ENCODE measurements around the gene POFUT1.
"Not testable (repeated sequence)": the region's sequence is repeated elsewhere in the genome, so short reads cannot be mapped to it uniquely, and the experiment has no call there.

POFUT1 gene

DNA sequence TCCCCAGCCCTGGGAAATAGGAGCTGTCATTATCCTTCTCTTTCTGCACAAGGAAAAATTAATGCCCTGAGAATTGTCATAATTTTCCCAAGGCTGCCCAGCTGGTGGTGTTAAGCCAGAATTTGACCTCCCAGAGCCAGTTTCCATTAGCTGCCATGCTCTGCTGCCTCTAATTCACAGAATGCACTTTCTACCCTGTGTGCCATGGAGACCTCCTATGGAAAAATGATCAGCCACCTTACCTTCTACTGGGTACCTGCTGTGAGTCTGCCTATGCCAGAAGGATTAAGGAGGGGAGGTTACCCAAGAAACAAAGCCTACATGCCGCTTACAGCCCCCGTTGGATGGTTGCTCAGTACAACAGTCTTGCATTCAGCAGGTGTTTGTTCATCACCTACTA is 29.1 kb downstream of the POFUT1 start:
- no peak for DNase-seq

DNA sequence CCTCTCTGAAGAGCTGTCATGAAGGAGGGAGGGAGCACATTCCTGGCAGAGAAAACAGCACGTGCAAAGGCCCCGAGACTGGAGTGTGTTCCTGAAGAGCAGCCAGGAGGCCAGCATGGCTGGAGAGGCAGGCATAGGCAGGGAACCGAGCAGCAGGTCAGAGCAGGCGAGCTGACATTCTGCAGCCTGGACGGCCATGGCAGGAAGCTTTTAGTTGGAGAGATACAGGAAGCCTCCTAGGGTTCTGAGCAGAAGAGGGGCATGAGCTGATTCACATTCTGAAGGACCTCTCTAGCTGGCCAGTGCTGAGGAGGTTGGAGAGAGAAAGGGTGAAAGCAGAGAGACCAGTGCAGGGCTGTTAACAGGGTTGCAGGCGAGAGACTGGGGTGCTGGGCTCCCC is 29.7 kb downstream of the POFUT1 start:
- no peak for DNase-seq

DNA sequence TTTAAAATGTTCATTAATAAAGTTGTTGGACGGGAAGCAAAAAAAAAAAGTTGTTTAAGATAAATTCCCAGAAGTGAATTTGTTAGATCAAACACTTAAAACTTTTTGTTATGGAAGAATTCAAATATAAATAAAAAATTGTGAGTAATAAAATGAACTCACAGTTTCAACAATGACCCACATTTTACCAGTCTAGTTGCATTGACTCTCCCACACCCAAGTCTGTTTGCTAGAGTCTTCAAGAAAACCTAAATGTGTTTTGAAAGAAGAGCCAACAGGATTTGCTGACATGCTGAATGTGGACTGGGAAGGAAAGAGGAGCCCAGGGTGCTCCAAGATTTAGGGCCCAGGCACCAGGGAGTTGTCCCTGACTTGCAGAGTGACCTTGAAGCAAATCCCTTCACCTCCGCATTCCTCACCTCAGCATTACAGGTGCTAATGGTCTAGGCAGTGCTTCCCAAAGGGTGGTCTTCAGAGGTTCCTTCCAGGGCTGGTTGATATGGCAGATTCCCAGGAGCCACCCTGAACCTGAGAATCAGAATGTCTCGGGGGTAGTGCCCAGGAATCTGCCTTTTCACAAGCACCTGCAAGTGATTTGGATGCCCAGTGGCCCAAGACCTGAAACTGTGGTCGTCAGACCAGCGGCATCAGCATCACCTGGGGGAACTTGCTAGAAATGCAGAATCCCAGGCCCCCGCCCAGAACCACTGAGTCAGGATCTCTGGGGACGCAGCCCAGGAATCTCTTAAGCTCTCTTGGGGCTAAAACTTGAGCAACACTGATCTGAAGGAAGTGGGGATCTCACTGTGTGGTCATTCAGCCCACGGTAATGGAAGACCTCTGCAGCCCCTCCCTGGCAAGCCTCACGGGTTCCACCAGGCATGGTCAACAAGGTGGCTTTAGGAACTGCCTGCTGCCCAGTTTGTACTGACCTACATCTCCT is 31.1 kb downstream of the POFUT1 start:
- DNase-seq, result no peak

DNA sequence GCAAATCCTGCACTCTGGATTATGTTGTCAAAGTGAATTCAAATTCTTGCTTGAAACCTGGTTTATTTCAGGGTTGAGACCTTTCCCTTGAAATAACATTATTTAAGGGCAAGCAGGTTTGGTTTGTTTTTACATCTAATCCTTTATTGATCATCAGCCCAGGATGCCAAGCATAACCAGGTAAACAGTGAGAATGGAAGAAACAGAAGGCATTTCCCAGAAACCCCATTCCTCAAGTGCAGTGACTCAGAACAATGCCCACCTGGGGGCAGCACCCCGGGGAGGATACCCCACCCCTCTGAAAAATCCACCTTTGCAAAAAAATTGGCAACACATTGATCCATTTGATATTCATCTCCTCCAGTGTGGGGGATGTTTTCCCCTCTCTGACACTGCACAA is 32.5 kb downstream of the POFUT1 start:
- no peak for DNase-seq

DNA sequence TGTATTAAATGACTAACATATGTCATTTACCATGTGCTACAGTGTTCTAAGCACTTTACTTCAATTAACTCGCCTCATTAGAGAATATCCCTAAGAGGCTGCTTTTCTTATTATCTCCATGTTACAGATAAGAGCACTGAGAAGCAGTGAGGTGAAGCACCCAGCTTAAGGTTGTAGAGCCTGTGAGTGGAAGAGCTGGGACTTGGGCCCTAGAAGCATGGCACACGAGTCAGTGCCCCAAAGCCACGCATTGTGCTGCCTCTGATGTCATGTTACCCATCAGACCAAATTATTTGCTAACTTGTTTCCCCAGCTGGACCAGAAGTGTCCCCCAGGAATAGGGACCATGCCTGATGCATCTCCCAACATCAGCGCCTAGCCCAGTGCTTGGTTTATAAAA is 34.1 kb downstream of the POFUT1 start:
- no peak for DNase-seq

DNA sequence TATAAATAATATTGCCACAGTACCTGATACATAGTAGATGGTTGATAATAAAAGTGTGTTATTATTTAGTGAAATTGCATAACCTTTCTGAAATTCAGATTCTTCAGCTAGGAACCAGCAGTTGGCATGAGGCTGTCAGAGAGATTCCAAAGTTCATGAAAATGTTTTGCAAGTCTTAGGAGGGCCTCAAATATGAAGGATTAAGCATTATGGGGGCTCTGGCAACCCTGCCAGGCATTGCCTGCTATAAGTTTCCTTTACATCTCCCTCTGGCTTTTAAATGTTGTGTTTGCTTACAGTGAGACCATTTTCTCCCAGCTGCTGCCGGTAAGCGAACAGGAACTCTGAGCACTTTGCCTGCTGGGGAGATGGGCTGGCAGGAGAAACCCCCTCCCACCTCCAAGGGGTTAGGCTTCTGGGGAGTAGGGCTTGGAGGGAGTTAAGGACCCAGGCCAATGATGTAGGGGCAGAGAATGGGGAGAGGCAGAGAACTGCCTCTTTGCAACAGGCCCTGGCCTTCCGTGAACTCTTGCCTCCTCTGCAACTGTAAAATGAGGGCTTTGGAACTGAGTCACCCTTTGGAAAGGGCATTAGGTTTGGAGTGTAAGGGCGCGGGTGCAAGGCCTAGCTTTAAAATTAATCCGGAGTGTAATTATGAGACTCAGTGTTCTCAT is 36.6 kb downstream of the POFUT1 start:
- DNase-seq, result no peak

DNA sequence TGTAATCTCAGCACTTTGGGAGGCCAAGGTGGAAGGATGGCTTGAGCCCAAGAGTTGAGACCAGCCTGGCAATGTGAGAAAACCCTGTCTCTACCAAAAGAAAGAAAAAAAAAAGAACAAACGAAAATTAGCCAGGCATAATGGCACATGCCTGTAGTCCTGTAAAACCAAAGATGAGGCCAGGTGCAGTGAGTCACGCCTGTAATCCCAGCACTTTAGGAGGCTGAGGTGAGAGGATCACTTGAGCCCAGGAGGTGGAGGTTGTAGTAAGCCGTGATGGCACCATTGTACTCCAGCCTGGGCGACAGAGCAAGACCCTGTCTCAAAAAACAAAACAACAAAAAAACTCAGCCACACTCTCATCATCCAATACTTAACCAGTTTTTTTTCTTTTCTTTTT is 37.3 kb downstream of the POFUT1 start:
- no peak for DNase-seq

DNA sequence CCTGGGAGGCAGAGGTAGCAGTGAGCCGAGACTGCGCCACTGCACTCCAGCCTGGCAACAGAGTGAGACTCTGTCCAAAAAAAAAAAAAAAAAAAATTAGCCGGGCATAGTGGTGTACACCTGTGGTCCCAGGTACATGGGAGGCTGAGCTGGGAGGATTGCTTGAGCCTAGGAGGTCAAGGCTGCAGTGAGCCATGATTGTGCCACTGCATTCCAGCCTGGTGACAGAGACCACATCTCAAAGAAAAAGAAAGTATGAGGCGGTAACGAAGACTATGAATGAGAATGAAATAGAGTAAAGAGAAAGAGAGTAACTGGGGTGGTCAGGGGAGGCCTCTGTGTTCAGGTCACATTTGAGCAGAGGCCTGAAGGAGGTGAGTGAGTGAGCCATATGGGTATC is 38.5 kb downstream of the POFUT1 start:
- not testable (repeated sequence) for DNase-seq

DNA sequence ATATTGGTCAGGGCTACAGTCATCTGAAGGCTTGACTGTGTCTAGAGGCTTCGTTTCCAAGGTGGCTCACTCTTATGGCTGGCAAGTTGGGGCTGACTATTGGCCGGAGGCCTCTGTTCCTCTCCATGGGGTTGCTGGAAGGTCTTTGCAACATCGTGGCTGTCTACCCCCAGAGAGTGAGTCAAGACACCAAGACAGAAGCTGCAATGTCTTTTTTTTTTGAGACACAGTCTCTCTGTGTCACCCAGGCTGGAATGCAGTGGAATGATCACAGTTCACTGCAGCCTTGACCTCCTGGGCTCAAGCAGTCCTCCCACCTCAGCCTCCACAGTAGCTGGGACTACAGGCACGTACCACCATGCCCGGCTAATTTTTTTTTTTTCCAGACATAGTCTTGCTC is 40.4 kb downstream of the POFUT1 start:
- no peak for DNase-seq

DNA sequence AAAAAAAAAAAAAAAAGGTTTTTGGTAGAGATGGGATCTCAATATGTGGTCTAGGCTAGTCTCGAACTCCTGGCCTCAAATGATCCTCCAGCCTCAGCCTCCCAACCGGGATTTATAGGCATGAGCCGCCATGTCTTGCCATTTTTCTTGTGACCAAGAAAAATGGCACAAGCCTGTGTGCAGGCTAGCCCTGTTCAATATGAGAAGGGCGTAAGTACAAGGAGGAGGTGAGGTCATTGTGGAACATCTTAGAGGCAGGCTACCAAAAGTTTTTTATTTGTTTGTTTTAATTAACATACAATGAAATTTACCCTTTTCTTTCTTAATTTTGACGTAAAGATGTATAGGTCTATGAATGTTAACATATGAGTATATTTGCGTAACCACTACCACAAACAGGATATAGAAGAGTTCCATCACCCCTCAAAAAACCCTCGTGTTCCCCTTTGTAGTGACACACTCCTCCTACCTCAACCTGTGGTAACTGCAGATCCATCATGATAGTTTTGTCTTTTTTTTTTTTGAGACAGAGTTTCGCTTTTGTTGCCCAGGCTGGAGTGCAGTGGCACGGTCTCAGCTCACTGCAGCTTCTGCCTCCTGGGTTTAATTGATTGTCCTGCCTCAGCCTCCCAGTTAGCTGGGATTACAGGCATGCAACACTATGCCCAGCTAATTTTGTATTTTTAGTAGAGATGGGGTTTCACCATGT is 41.5 kb downstream of the POFUT1 start:
- DNase-seq, result no peak

DNA sequence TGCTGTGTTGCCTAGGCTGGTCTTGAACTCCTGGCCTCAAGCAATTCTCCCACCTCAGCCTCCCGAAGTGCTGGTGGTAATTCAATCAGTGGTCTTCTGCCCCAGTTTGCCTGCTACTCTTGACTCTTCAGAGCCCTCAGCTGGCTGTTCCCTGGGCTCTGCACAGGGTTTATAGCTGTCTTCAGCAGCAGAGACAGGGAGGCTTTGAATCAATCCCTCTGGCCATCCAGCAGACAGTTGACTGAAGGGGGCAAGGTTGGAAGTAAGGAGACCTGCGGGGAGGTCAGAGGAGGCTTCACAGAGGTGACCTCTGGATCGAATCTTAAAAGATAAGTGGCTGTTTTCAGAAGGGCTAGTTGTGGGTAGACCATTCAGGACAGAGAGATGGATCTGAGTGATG is 43.8 kb downstream of the POFUT1 start:
- DNase-seq, result no peak

DNA sequence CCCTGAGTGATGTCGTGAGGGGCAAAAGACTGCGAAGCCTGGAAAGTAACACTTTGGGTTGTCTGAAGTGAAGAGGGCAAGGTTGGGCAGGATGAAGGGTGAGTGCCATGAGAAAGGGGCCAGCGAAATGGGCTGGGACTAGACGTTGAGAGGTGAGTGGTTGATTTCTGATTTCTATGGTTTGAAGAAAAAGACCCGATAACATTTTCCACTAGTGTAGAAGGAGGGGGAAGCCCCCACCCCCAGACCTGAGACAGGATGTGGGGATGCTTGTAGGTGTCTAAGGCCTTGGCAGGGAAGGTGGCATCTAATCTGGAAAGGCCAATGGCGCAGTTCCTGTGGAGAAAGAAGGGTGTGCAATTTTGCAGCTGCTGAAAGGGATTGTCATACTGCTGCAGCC is 44.5 kb downstream of the POFUT1 start:
- DNase-seq, result no peak

DNA sequence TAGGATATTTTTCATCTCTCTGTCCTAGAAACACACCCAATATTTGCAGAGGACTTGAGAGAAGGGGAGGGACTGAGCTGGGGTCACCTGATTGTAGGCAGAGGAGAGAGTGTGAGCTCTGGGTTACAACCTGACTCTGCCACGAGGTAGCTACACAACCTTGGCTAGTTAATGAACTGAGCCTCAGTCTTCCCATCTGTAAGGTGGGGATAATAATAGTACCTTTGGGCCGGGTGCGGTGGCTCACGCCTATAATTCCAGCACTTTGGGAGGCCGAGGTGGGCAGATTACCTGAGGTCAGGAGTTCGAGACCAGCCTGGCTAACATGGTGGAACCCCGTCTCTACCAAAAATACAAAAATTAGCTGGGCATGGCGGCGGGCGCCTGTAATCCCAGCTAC is 53.3 kb downstream of the POFUT1 start:
- DNase-seq, result not testable (repeated sequence)

DNA sequence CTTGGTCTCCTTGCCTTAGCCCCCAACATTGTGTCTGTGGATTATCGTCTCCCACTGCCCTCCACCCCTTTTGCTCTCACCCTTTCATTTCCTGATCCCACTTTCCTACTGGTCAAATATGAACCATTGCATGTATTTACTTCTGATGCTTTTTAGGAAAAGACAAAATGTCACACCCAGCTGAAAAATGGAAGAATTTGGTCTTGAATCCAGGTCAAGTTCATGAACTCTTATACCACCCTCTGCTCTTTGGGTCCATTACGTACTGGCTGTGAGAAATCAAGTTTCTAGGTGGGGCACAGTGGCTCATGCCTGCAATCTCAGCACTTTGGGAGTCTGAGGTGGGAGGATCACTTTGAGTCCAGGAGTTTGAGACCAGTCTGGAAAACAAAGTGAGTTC is 54.0 kb downstream of the POFUT1 start:
- DNase-seq, result no peak

DNA sequence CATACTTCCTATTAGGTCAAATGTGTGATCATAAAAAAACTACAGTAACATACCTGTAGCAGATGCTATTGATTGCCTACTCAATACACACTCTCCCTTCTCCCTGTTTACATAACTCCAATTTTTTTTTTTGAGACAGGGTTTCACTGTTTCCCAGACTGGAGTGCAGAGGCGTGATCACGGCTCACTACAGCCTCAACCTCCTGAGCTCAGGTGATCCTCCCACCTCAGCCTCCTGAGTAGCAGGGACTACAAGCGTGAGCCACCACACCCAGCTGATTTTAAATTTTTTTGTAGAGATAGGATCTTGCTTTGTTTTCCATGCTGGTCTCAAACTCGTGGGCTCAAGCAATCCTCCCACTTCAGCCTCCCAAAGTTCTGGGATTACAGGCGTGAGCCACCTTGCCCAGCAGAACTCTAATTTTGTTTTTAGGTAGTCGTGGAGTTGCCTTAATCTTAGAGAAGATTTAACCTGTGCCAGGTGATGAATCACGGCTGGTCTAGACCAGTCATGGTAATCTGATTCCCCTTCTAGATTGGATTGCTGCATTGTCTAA is 55.8 kb downstream of the POFUT1 start:
- no peak for DNase-seq

DNA sequence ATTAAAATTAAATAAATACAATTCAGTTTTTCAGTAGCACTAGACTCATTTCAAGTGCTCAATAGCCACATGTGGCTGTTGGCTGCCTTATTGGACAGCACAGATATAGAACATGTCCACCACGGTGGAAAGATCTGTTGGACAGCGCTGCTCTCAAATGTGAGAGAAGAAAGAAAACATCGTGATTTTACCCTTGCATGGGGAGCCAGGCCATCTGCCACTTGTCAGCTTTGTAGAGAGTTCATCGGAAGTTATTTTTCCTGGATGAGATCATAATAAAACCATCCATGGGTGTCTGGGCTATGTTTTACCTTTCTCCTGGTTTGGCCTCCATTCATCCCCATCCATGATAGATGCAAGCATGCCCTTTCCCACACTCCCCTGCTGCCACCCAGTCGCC is 63.9 kb downstream of the POFUT1 start:
- no peak for DNase-seq

DNA sequence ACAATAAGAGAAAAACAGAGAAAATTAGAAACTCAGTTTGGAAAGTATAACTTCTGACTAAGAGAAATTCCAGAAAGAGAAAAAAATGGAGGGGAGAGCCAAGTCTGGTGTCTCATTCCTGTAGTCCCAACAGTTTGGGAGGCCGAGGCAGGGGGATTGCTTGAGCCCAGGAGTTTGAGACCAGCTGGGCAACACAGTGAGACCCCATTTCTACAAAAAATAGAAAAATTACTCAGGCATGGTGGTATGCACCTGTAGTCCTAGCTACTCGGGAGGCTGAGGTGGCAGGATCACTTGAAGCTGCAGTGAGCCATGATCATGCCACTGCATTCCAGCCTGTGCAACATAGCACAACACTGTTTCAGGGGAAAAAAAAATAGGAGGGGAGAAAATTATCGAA is 66.7 kb downstream of the POFUT1 start:
- DNase-seq, result no peak

DNA sequence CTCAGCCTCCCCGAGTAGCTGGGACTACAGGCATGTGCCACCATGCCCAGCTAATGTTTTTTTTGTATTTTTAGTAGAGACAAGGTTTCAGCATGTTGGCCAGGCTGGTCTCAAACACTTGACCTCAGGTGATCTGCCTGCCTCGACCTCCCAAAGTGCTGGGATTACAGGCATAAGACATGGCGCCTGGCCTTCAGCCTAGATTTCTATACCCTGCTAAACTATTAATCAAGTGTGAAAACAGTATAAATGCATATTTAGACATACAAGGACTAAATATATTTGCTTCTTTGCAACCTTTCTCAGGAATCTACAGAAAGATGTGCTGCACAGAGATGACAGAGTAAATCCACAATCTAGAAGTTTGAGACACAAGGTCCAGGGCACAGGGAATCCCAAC is 67.5 kb downstream of the POFUT1 start:
- not testable (repeated sequence) for DNase-seq

DNA sequence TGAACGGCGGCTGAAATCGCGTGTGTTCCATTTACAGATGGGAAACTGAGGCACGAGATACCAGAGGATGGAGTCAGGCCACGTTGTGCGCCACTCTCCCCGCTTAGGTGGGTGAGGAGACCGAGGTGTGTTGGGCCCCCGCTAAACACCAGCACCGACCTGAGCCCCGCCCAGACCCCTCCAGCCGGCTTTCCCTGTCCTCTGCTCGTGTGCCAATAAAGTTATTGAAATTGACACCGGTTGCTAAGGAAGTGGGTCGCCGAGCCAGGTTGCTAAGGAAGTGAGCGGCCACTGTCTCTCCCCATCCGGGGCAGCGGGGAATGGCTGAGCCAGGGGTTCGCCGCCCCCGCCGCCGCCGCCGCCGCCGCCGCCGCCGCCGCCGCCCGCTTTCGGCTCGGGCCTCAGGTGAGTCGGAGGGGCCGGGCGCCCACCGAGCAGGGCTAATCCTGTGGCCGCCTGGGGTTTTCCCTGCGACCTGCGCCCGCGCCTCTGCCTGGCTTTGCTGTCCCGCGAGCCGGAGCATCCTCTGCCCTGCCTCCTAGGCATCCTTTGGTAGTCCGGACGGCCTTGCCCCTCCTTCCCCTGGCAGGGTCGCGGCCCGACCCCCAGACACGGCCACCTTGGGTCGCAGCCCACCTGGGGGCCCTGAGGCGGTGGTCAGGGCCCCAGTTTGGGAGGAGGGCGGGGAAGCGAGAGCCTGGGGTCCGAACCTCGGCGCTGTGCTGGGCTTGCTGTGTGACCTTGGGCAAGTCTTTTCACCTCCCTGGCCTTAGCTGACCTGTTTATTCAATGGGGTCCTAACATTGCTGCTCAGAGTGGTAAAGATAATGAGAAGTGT is 69.9 kb downstream of the POFUT1 start, which contains the start of gene KIF3B:
TSS of gene KIF3B (plus strand) at position 291 of the 838 bp plus-strand sequence. CDS start 32,127 bp downstream, outside the sequence.
- peak; percentile 97 for DNase-seq

DNA sequence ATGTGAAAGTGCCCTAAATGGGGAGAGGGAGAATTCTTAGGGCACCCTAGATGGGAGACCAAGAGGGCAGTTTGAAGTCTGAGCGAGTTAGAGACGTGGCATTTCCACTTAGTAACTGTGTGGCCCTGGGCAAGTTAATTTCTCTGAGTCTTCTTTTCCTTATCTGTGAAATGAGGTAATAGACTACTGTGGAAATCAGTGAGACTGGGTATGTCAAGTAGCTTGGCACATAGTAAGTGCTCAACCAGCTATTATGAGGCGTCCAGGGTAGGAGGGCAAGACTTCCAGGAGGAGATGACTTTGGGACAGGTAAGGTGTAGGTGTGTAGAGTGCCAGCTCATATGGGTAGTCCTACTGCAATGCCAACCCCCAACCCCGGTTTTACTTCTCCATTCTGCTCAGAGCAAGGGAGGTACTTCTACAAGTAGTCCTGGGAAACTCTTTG is 70.5 kb downstream of the POFUT1 start:
- DNase-seq, result no peak

DNA sequence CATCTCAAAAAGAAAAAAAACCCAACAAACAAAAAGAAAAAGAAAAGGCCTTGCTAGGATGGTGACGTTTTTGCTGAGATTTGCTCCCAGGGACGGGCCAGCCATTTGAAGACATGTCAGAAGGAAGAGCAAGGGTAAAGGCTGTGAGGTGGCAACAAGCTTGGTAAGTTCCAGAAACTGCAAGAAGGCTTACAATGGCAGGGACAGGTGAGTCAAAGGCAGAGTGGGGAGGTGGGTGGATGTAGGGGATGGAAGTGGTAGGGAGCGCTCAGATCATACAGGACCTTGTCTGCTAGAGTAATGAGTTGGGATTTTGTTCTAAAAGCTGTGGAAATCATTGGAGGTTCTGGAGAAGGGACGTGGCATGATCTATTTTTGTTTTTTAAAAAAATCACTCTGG is 74.0 kb downstream of the POFUT1 start:
- no peak for DNase-seq

DNA sequence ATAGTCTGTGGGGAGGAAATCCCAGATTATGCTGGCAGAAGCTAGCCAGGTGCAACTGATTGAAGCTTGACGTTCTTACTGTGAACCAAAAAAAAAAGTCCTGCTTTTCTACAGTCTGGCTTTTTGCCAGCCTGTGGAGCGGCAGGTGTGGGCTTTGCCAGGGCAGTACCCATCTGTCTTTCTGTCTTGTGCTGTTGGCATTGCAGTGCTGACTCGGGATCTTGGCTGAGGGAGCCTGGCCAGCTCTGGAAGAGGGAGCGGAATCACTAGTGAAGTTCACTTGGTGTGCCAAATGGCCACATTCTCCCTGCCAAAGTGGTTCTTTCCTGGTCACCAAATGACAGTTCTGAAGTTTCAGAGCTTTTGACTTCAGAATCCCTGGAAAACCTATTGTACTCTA is 74.8 kb downstream of the POFUT1 start:
- DNase-seq, result no peak
